Measurements from ENCODE around the gene KCTD2. TPM values are rescaled to one million over a fixed set of nuclear protein-coding genes. Genes with fewer than 3 reads are reported as not detected.

KCTD2 gene
- total and polyA plus RNA-seq, 2 of the 13 experiments (the other 11 are each of a cell fraction or from before 2014, with no cell fraction given) = 28.3 to 32.6 TPM

DNA sequence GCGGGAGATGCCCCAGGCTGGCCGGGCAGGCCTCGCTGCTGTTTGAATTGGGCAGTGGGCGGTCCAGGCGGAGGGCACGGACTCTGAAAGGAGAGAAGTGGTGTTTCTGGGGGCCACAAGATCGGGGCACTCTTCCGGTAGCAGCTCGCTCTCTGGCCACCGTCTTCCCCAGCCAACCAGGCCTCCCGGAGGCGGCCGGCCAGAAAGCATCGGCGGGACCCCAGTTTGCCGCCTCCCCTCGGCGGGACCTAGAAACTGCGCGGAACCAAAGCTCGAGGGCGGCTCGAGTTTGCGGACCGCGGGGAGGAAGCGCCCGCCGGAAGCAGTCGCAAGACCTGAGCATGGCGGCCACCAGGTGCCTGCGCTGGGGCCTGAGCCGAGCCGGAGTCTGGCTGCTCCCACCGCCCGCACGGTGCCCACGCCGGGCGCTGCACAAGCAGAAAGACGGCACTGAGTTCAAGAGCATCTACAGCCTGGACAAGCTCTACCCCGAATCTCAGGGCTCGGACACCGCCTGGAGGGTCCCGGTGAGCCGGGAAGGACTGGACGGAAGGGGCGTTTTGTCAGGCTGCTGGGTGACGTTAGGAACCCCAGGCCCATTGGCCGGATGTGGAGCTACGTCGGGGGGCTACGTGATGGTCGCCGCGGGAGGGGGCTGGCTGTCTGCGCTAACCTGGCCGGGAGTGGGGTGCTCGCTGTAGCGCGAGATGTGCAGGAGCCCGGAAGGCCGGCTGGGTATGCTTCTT lies 34.5 kb upstream of the KCTD2 start, which contains the start of gene MRPL58 (continued):
- TF ChIP-seq, protein P1, sequence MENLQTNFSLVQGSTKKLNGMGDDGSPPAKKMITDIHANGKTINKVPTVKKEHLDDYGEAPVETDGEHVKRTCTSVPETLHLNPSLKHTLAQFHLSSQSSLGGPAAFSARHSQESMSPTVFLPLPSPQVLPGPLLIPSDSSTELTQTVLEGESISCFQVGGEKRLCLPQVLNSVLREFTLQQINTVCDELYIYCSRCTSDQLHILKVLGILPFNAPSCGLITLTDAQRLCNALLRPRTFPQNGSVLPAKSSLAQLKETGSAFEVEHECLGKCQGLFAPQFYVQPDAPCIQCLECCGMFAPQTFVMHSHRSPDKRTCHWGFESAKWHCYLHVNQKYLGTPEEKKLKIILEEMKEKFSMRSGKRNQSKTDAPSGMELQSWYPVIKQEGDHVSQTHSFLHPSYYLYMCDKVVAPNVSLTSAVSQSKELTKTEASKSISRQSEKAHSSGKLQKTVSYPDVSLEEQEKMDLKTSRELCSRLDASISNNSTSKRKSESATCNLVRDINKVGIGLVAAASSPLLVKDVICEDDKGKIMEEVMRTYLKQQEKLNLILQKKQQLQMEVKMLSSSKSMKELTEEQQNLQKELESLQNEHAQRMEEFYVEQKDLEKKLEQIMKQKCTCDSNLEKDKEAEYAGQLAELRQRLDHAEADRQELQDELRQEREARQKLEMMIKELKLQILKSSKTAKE (CRISPR knock-in tag; IDR thresholded peaks at IDR 0.05; ENCODE audit: borderline replicate concordance) = no peak; the same call in 1 of the 2 replicates
- TF ChIP-seq RBFOX2 (IDR thresholded peaks at IDR 0.05; ENCODE audit: low read depth, low read length) (peak; percentile 100), ZNF616 (CRISPR knock-in tag; IDR thresholded peaks at IDR 0.05; ENCODE audit: low read depth) (peak; percentile 47; the same call in 1 of the 2 replicates), ZC3H13 (CRISPR knock-in tag; IDR thresholded peaks at IDR 0.05) (peak; percentile 95), ZNF354B (CRISPR knock-in tag; IDR thresholded peaks at IDR 0.05) (no peak), ZKSCAN8 (CRISPR knock-in tag; IDR thresholded peaks at IDR 0.05; ENCODE audit: borderline replicate concordance) (peak; percentile 97), ZNF230 (CRISPR knock-in tag; IDR thresholded peaks at IDR 0.05) (peak; percentile 96), NPAS2 (CRISPR knock-in tag; IDR thresholded peaks at IDR 0.05; ENCODE audit: borderline replicate concordance) (no peak; the same call in 1 of the 2 replicates), GATAD1 (CRISPR knock-in tag; IDR thresholded peaks at IDR 0.05) (peak; percentile 99), NFATC3 (CRISPR knock-in tag; IDR thresholded peaks at IDR 0.05) (peak; percentile 90), ZNF572 (CRISPR knock-in tag; IDR thresholded peaks at IDR 0.05) (no peak; the same call in 1 of the 2 replicates), HCFC1 (IDR thresholded peaks at IDR 0.05; ENCODE audit: low read depth, low read length) (peak; percentile 78), KLF15 (CRISPR knock-in tag; IDR thresholded peaks at IDR 0.05; ENCODE audit: borderline replicate concordance) (peak; percentile 85), ZFX (CRISPR knock-in tag; IDR thresholded peaks at IDR 0.05; ENCODE audit: low read depth) (peak; percentile 98), EED (CRISPR knock-in tag; IDR thresholded peaks at IDR 0.05) (peak; percentile 87), SP1 (IDR thresholded peaks at IDR 0.05) (no peak), SP1 (CRISPR knock-in tag; IDR thresholded peaks at IDR 0.05) (peak; percentile 90), HNRNPH1 (optimal IDR thresholded peaks at IDR 0.05; ENCODE audit: low read depth, low read length) (no peak), HNF4G (IDR thresholded peaks at IDR 0.05; ENCODE audit: borderline replicate concordance, low read depth, low read length) (peak; percentile 58; the same call in 1 of the 2 replicates), HNF4G (CRISPR knock-in tag; IDR thresholded peaks at IDR 0.05; ENCODE audit: borderline replicate concordance, low read depth) (peak; percentile 72)
- TF ChIP-seq, protein P2, sequence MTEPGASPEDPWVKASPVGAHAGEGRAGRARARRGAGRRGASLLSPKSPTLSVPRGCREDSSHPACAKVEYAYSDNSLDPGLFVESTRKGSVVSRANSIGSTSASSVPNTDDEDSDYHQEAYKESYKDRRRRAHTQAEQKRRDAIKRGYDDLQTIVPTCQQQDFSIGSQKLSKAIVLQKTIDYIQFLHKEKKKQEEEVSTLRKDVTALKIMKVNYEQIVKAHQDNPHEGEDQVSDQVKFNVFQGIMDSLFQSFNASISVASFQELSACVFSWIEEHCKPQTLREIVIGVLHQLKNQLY (CRISPR knock-in tag; IDR thresholded peaks at IDR 0.05) = peak; percentile 81
- TF ChIP-seq, protein P3, sequence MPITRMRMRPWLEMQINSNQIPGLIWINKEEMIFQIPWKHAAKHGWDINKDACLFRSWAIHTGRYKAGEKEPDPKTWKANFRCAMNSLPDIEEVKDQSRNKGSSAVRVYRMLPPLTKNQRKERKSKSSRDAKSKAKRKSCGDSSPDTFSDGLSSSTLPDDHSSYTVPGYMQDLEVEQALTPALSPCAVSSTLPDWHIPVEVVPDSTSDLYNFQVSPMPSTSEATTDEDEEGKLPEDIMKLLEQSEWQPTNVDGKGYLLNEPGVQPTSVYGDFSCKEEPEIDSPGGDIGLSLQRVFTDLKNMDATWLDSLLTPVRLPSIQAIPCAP (CRISPR knock-in tag; IDR thresholded peaks at IDR 0.05; ENCODE audit: low read depth) = no peak
- TF ChIP-seq, protein P4, sequence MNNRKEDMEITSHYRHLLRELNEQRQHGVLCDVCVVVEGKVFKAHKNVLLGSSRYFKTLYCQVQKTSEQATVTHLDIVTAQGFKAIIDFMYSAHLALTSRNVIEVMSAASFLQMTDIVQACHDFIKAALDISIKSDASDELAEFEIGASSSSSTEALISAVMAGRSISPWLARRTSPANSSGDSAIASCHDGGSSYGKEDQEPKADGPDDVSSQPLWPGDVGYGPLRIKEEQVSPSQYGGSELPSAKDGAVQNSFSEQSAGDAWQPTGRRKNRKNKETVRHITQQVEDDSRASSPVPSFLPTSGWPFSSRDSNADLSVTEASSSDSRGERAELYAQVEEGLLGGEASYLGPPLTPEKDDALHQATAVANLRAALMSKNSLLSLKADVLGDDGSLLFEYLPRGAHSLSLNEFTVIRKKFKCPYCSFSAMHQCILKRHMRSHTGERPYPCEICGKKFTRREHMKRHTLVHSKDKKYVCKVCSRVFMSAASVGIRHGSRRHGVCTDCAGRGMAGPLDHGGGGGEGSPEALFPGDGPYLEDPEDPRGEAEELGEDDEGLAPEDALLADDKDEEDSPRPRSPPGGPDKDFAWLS (CRISPR knock-in tag; IDR thresholded peaks at IDR 0.05; ENCODE audit: borderline replicate concordance) = peak; percentile 94; the same call in 1 of the 2 replicates
- TF ChIP-seq, protein P5, sequence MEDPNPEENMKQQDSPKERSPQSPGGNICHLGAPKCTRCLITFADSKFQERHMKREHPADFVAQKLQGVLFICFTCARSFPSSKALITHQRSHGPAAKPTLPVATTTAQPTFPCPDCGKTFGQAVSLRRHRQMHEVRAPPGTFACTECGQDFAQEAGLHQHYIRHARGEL (CRISPR knock-in tag; IDR thresholded peaks at IDR 0.05) = peak; percentile 91

Measured in HepG2 (cell line).